HUES48 (cell line): Measurements from ENCODE around the gene STAT6.

Experiments
- H3K27ac ChIP-seq: one replicate; pipeline ENCODE4 v1.7.0; 2013; ENCODE audit warnings: low read depth, low read length, inconsistent platforms
- H3K27me3 ChIP-seq: 2 replicates; pipeline ENCODE4 v1.6.1; 2013; ENCODE audit warnings: mild to moderate bottlenecking, low read length; ENCODE audit not compliant: control insufficient read depth, insufficient read depth
- H3K36me3 ChIP-seq: 2 replicates; pipeline ENCODE4 v1.6.1; 2013; ENCODE audit warnings: low read length; ENCODE audit not compliant: control insufficient read depth, insufficient read depth
- H3K4me1 ChIP-seq: 2 replicates; pipeline ENCODE4 v1.6.1; 2013; ENCODE audit warnings: mild to moderate bottlenecking, low read length; ENCODE audit not compliant: control insufficient read depth, insufficient read depth
- H3K4me3 ChIP-seq: 2 replicates; pipeline ENCODE4 v1.5.1; 2013; ENCODE audit warnings: mild to moderate bottlenecking, low read depth, low read length
- H3K9ac ChIP-seq: 2 replicates; pipeline ENCODE4 v1.6.1; 2013; ENCODE audit warnings: mild to moderate bottlenecking, low read depth, low read length, moderate library complexity
- H3K9me3 ChIP-seq: 2 replicates; pipeline ENCODE4 v1.6.1; 2013; ENCODE audit warnings: low read length; ENCODE audit not compliant: control insufficient read depth, insufficient read depth

Gene STAT6

GRCh38 chr12:57153415-57153997, 42.3 kb upstream of the STAT6 start:
- H3K4me1 ChIP-seq, result peaks cover 14% of the 10 kb centered on the region; the same call in 1 of the 2 replicates
- H3K4me3 ChIP-seq, result no peak overlapping the region
- no peak overlapping the region for H3K27ac ChIP-seq
- no peak overlapping the region for H3K9ac ChIP-seq
- no peaks in the 10 kb centered on the region for H3K27me3 ChIP-seq
- peaks cover 91% of the 10 kb centered on the region for H3K36me3 ChIP-seq
- H3K9me3 ChIP-seq, result no peaks in the 10 kb centered on the region

- no peak overlapping the region for H3K27ac ChIP-seq
- H3K4me3 ChIP-seq, result no peak overlapping the region
Measured at GRCh38 chr12:57152639-57153038, 41.5 kb upstream of the STAT6 start.

GRCh38 chr12:57151741-57152630, 40.8 kb upstream of the STAT6 start:
- no peak overlapping the region for H3K4me3 ChIP-seq
- peak overlapping the region; percentile 23 for H3K27ac ChIP-seq
- peaks cover 91% of the 10 kb centered on the region for H3K36me3 ChIP-seq
- no peak overlapping the region for H3K9ac ChIP-seq
- H3K27me3 ChIP-seq, result no peaks in the 10 kb centered on the region
- H3K4me1 ChIP-seq, result peaks cover 19% of the 10 kb centered on the region; the same call in 1 of the 2 replicates
- no peaks in the 10 kb centered on the region for H3K9me3 ChIP-seq

More at GRCh38 chr12:57152639-57153038, 41.5 kb upstream of the STAT6 start:
- Histone ChIP-seq H3K4me1 (peaks cover 15% of the 10 kb centered on the region; the same call in 1 of the 2 replicates), H3K9ac (no peak overlapping the region), H3K9me3 (no peaks in the 10 kb centered on the region), H3K36me3 (peaks cover 91% of the 10 kb centered on the region), H3K27me3 (no peaks in the 10 kb centered on the region)

DNA sequence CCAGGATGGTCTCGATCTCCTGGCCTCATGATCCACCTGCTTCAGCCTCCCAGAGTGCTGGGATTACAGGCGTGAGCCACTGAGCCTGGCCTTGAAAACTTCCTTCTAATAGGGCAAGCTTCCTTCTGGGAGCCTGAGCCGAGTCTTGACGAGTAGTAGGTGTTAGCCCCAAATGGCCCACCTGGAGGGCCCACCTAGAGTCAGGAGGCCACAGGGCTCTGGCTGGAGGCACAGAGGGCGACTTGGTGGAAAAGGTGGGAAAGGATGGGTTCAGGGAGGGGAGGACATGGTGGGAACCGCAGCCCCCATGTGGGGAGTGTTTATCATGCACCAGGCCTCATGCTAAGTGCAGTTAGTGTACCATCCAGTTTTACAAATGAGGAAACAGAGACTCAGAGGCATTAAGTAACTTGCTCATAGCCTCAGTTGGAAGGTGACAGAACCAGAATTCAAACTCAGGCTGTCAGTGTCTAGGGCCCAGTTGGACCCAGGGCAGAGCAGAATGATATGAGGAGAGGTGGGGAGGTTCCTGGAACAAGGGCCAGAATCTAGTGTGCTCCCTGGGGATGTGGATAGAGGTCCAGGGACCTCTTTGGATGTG, 39.3 kb upstream of the STAT6 start:
- H3K27ac ChIP-seq, result peak overlapping the region; percentile 27
- no peaks in the 10 kb centered on the region for H3K27me3 ChIP-seq
- H3K36me3 ChIP-seq, result peaks cover 91% of the 10 kb centered on the region
- H3K4me1 ChIP-seq, result peaks cover 19% of the 10 kb centered on the region; the same call in 1 of the 2 replicates
- H3K9ac ChIP-seq, result no peak overlapping the region; the same call in 1 of the 2 replicates
- no peaks in the 10 kb centered on the region for H3K9me3 ChIP-seq
- no peak overlapping the region for H3K4me3 ChIP-seq

- Histone ChIP-seq H3K9ac (no peak overlapping the region), H3K4me3 (no peak overlapping the region), H3K27me3 (no peaks in the 10 kb centered on the region), H3K36me3 (peaks cover 91% of the 10 kb centered on the region), H3K27ac (no peak overlapping the region), H3K9me3 (no peaks in the 10 kb centered on the region), H3K4me1 (peaks cover 19% of the 10 kb centered on the region; the same call in 1 of the 2 replicates)
Measured at GRCh38 chr12:57149245-57149900, 38.2 kb upstream of the STAT6 start.

- no peak overlapping the region for H3K9ac ChIP-seq
- no peaks in the 10 kb centered on the region for H3K9me3 ChIP-seq
- H3K27me3 ChIP-seq, result no peaks in the 10 kb centered on the region
- H3K4me3 ChIP-seq, result no peak overlapping the region
- peaks cover 91% of the 10 kb centered on the region for H3K36me3 ChIP-seq
- H3K27ac ChIP-seq, result no peak overlapping the region
- peaks cover 19% of the 10 kb centered on the region; the same call in 1 of the 2 replicates for H3K4me1 ChIP-seq
Measured at GRCh38 chr12:57148469-57149244, 37.5 kb upstream of the STAT6 start.

GRCh38 chr12:57146961-57147944, 36.1 kb upstream of the STAT6 start, which contains the start of gene LRP1-AS:
TSS of gene LRP1-AS (minus strand) at chr12:57147619.
- Histone ChIP-seq H3K9ac (no peak within 1 kb of the TSS), H3K27ac (peak within 1 kb of the TSS; percentile 65), H3K4me3 (no peak within 1 kb of the TSS), H3K9me3 (no peaks in the 10 kb centered on the region), H3K27me3 (no peaks in the 10 kb centered on the region), H3K36me3 (peaks cover 92% of the 10 kb centered on the region), H3K4me1 (peaks cover 13% of the 10 kb centered on the region; the same call in 1 of the 2 replicates)

DNA sequence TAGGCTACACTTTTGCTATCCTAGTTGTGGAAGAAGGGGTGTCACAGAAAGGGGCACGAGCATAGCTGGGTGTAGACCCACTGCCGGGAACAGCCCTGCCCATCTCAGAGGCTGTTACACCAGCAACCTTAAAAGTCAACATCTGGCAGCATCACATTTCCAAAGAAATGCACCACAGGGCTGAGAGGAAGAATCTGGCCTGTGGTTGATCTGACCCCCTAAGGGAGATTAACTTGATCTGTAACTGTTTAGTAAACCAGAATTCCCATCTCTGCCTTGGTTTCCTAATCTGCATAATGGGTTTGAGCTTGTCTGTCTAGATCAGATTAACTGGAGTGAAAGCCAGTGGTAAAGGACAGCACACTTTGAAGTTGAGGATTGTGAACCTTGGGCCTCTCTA, 34.9 kb upstream of the STAT6 start:
- peaks cover 96% of the 10 kb centered on the region for H3K36me3 ChIP-seq
- H3K9me3 ChIP-seq, result no peaks in the 10 kb centered on the region
- peak overlapping the region; percentile 22 for H3K27ac ChIP-seq
- H3K4me3 ChIP-seq, result no peak overlapping the region
- no peak overlapping the region for H3K9ac ChIP-seq
- no peaks in the 10 kb centered on the region for H3K27me3 ChIP-seq
- 0 out of 2 replicates have a peak, but pooled peaks cover 9% of the 10 kb centered on the region for H3K4me1 ChIP-seq

DNA sequence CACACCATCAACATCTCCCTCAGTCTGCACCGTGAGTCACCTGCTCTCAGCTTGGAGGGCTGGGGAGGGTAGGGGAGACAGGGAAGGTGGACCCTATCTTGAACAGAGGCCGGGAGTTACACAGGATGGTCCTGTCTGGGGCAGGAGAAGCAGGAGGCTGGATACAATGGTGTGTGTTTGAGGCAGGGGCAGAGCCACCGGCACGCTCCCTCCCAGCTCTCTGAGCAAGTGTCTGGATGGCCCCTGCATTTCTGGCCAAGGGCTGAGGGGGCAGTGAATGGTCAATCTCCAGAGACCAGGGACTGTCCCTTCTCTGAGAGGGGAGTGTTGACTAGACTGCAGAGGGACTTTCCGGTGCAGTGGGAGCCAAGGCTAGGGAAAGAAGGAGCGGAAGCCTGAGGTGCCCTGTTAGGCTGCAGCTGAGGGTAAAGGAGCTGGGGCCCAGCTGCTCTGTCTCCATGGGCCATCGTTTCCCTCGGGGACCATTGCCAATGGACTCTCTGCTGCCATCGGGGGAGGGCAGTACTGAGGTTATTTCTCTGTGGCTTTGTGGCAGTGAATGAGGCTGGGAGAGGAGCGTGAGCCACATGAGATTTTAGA, 34.4 kb upstream of the STAT6 start:
- no peak overlapping the region for H3K9ac ChIP-seq
- H3K4me1 ChIP-seq, result 0 out of 2 replicates have a peak, but pooled peaks cover 7% of the 10 kb centered on the region
- H3K9me3 ChIP-seq, result no peaks in the 10 kb centered on the region
- H3K27ac ChIP-seq, result no peak overlapping the region
- H3K36me3 ChIP-seq, result peaks cover 95% of the 10 kb centered on the region
- H3K27me3 ChIP-seq, result no peaks in the 10 kb centered on the region
- no peak overlapping the region for H3K4me3 ChIP-seq
